Amniotic stem cell (primary cell): ENCODE results near the gene CRYBG1.

Source experiments
- DNase-seq: peaks from one replicate; lab custom pipeline; 2025; lab: John Stamatoyannopoulos, UW

Gene CRYBG1

DNA sequence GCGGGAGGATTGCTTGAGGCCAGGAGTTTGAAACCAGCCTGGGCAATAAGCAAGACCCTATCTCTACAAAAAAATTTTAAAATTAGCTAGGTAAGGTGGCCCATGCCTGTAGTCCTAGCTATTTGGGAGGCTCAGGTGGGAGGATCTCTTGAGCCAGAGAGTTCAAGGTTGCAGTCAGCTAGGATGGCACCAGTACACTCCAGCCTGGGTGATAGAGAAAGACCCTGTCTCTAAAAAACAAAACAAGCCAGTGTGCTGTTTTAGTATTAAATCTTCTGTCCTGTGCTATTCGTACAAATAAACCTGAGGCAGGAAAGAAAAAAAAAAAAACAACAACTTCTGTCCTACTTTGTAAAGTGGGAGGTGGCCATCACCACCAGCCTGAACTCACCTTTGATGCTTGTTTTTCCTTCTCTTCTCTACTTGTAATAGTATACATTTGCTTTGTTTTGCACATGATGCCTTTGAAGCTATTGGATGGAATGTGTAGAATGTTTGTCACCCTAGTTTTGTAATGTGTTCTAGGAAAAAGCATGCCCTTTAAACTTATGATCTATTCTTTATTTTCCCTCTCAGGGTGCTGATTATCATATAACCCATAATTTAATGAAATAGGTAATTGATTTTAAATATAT is 102.5 kb downstream of the CRYBG1 start:
- DNase-seq: no peak

DNA sequence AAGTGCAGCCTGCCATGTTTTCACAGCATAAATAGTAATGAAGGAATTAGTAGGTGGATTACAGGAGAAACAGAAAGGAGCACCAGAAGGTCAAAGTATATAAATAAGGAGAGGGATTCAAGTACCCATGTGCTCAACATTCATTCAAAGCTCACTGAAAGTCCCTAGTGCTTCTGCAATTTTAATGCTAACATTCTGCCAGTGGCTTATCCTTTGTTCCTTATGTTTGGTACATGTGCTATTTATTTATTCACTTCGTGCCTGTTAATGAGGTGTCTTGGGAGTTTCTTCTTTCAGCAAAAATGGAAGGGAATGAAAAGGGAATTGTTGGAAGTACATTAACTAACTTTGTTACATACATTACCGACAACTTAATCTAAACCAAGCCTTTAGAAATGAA is 105.7 kb downstream of the CRYBG1 start:
- no peak for DNase-seq

DNA sequence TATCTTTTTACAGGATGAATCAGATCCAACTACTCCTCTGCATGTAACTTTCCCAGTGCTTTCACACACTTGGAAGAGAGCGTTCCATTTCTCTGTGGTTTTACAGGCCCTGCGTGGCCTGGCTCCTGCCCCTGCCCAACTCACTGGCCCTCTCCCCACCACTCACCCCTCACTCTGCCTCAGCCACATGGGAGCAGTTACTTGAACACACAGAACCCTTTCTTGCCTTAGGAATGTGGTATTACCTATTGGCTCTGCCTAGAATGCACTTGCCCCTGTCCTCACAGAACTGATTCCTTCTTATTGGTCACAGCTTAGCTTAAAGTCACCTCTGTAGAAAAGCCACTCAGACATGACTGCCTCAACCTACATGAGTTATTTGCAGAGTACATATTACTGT is 108.4 kb downstream of the CRYBG1 start:
- no peak for DNase-seq

DNA sequence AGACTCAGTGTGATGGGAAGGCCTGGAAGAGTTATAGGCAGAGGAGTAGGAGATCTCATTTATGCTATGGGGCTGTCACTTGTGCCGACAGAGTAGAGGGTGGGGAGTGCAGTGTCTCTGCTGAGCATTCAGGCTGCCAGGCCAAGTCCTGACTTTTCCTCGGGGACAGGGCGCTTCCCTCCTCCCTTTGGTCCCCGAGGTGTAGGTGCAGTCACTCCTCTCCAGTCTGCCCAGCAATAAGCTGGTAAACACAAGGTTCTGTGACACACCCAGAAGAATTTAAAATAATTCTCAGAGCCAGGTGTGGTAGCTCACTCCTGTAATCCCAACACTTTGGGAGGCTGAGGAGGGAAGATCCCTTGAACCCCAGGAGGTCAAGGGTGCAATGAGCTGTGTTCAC is 109.4 kb downstream of the CRYBG1 start:
- DNase-seq: no peak

DNA sequence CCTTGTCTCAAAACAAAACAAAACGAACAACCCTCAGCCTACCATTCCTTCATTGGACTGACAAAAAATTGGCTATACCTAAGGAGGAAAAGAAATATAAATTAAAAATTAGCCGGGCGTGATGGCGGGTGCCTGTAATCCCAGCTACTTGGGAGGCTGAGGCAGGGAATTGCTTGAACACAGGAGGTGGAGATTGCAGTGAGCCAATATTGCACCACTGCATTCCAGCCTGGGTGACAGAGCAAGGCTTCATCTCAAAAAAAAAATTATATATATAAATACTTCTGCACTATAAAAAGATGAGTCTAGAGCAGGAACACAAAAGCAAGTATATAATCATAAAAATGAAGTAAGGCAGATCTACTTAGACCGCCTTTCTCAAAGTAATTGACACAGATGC is 109.8 kb downstream of the CRYBG1 start:
- no peak for DNase-seq

DNA sequence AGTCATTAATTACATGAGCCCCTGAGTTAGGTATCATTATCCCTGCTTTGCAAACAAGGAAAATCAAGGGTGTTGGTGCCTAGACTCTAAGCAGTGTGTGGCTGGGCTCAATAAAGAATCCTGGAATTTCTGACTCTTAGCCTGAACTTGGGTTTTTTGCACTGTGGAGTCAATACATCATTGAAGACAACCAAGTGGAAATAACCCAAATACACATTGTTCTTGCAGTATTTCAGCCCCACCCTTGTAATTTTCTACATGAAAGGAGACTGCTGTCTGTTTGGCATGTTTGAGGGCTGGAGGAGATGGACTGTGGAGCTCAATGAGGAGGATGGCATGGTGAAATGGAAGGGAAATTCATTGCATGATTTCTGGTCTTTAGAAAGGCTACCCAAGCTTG is 110.3 kb downstream of the CRYBG1 start:
- DNase-seq: no peak

DNA sequence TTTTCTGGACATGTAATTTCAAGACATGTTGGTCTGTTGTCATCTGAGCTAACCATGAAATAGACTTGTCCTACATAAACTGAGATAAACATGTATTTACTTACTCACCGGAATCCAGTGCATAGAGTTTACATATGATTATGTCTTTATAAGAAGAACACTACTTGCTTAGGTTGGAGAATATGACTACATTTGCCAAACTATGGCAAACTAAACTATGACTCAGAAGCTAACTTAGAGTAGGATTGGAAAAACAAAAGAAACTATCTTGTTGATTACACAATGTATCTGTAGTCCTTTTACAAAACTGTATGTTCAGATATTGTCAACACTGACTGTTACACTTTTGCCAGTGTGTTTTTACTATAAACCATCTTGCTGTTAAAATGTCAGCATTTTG is 113.3 kb downstream of the CRYBG1 start:
- no peak for DNase-seq

DNA sequence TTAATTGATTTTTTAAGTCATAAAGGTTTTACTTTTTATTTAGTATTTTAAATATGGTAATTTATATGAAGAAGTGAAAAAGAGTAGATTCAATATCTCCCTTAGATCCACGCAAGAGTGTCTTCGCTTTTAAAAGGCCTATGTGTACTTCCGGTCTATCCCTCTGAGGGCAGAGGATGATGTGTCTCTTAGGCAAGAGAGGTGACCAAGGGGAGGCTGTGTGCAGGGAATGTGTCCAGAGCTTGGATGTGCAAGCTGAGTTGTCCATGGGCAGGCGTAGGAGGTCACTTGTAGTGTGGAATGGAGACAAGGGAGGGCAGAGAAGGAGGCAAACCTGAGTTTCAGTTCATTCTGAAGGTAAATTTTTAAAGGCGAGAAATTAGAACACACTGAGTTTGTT is 113.9 kb downstream of the CRYBG1 start:
- no peak for DNase-seq

DNA sequence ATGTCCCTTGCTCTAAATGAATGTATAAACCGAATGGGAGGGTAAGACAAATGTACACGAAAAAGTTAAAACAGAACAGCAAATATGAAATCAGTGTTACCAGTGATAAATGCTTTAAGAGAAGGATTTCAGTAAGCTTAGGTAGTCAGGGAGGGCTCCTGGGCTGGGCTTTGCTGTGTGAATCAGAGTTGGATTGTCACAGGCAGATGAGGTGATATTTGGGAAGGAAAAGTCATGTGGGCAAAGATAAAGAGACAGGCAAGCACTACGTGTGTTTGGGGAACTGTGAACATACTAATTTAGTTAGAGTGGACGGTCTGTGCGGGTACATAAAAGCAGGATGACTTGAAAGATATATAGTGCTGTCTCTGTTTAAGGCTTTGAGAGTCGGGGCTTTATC is 114.8 kb downstream of the CRYBG1 start:
- DNase-seq: no peak

DNA sequence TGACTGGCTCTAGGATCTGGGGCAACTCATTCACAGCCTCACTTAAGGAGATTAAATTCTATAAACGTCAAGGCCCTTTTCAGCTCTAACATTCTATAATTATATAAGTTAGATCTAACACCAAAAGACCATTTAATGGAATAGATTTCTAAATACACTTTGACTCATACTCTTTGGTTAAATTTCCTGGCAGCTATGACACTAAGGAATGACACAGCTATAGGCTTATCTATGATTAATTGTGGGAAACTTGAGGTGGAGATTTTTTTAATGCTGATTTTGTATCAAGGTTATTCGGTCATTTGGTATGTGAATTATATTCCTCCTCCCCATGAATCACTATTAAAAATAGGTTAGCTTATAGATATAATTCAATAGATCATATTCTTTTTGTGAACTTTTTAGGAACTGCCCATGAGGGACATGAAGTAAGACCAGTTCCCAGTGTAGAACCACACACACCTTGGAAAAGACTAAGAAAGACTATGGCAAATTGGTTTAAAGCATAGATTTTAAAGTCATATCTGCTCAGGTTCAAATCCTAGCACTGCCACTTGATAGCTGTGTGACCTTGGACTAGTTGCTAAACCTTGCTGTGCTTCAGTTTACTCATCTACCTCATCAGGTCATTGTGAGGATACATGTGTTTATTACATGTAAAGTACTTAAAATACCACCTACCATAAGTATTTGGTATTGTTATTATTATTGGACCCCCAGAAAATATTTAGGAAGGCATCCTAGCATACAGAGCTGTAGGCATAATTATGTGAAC is 116.0 kb downstream of the CRYBG1 start:
- no peak for DNase-seq

DNA sequence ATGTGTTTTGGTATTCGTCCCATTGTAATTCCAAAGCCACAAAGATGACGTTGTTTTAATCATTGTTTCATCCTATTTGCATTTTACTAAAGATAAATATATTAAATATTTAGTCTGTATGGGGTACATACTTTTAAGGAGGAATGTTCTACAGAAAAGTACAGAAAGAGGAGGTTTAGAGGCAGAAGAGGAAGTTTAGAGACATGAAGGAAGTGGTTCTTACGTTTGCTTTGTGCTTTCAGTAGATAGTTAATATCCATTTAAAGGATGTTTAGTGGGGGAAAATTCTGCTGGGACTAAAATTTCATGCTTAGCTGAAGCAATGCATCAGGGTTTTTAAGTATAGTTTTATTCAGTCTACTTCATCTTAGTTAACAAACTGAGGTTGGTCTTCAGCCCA is 116.6 kb downstream of the CRYBG1 start:
- no peak for DNase-seq

DNA sequence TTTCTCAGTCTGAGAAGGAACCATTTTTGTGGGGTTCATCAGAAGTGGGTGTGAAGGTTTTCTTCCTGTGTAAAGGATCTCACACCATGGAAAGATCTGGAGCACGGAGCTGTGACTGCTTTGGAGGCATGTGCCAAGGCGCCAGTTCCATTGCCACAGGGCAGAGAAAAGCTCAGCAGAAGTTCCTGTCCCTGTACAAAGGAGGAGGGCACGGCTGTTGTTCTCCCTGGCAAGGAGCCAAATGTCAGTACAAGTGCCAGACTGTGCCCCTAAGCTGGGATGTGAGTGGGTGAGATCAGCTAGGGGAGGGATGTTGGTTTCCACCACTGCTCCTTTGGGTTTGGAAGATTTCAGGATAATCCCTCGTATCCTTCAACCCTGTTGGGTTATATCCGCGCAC is 117.3 kb downstream of the CRYBG1 start:
- no peak for DNase-seq

DNA sequence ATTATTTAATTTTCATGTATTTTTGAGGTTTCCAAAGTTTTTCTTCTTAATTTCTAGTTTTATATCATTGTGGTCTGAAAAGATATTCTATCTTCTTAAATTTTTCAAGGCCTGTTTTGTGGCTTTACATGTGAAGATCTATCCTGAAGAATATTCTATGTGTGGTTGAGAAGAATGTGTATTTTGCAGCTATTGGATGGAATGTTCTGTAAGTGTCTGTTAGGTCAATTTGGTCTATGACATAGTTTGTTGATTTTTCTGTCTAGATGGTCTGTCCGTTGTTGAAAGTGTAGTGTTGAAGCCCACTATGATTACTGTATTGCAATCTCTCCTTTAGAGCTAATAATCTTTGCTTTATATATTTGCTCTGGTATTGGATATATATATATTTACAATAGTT is 125.7 kb downstream of the CRYBG1 start:
- DNase-seq: no peak

DNA sequence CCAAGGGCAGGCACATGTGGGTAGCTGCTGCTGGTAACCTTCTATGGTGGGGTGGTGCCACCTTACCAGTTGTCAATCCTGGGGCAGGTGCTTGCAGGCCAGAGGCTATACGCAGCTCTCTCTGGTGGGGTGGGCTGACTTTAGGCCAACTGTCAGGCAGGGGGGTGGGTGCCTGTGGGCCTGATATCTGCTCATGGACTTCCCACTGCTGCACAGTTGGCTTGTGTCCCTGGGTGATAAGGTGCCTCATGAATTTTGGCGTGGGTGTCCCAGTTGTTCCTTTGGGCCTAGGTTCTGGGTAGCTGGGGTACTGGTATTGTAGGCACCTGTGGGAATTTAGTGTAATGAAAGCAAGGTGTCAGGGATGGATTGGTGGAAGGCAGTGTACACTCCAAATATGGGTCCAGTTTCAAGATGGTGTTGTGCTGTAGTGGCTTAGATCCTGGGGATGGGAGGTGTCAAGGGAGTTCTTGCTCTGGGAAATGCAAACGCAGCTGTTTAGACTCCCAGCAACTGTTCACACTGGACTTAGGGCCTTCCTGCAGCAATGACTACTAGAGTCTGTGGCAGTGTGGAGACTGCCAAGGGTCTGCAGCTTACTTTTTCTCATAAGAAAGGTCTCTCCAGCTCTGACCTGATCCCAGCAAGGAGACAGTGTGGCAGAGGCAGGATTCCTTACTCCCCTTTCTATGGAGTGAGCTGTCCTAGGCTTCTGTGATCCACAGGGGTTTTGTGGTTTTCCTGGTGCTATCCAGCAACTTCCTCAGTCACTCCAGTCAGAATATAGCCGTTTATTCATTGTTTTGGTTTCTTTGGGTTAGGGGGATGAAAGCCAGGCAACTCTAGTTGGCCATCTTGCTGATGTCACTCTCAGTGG is 128.2 kb downstream of the CRYBG1 start:
- no peak for DNase-seq

DNA sequence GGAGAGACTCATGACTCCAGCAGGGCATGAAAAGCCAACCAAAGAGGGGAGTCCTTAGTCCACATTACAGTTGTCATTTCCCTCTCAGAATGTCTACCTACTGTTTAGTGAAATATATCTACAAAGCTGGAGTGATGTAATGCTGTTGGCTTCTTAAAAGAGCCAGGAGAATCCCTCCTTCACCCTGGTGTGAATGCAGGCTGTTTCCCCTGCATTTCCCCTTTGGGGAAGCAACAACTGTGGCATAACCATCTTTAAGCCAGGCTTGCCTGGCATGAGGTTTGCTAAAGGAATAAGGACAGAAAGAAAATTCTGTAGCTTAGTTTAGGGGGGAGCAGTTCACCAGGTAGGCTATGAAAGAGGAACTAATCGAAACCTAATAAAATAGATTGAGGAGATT is 129.5 kb downstream of the CRYBG1 start:
- no peak for DNase-seq

DNA sequence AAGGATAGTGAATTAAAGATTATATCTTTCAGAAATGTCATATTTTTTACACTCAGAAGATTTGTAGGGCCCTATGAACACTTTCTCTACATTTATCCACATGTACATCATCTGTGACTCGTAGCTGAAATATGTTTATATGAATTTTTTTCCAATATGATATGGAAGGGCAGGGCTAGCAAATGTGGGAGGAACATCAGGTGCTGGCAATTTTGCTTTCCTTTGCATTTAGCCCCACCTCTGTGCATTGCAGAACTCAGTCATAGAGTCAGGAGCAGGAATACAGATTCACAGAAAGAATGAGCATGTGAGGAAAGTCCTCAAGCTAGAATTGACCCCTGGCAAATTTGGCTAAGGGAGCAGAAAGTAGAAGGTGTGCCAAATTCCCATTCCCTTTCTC is 129.9 kb downstream of the CRYBG1 start:
- DNase-seq: no peak

DNA sequence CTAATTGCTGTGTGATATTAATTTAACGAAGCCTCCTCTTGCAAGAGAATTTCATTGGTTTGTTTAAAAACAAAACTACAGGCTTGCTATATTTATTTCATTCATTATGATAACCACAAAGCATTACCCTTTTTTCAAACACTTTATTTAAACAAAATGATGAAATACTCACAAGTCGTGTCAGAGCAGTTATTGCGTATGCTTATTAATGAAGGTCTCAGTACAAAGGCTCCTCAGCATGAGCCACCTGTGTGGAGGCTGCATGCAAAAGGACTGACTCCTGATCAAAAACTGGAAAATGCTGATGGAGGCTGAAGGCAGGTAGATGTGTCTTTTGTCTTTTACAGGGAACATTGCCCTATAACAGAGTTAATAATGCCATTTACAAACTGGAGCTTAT is 130.5 kb downstream of the CRYBG1 start:
- no peak for DNase-seq

DNA sequence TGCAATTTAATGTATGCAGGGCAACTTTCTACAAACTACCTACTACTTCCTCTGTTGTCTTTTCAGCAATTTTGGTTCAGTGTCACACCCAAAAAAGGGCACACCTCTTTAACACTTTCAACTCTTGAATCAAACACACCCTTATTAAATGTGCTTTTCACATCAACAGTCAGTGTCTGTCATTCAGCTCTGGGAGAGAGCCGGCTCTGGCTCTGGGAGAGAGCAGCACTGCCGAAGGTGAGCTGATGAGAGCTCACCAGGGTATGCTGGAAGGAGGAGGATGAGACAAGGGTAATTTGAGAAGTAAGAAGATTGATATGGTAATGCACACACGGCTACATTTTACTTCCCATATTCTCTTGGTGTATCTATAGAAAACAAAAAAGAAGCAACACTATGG is 134.5 kb downstream of the CRYBG1 start:
- DNase-seq: no peak

DNA sequence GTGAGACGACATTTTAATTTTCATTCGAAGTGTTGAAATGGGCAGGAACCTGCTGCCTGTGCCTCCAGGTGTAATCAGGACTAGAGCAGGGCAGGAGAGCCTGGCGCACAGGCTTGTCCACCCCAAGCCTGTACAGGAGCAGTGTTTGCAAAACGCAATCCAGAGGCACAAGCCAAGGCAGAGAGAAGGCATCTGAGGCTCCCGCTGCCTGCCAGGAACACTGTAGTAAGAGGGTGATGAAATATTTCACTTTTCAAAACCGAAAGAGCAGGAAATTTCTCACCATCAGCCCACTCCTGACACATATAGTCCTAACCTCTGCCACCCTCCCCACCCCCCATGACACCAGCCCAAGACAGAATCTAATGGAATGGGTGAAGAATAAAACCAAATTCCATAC is 136.3 kb downstream of the CRYBG1 start:
- no peak for DNase-seq

DNA sequence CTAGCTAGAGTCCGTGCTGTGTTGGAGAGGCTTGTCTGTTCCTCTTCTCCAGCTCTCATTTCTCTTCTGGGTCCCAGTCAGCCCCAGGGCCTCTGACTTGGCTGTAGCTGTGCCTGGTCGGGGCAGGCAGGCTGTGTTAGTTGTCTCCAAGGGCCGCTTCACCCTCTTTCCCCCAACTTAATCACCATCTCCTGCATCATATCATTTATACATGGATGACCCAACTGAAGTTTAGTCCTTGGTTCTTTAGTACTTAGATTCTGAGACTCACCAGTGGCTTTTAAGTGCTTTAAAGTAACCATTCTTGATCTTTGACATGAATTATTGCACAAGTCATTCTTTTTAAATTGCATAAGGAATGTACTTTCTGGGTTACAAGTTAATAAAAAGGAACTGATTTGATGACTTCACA is 141.4 kb downstream of the CRYBG1 start:
- DNase-seq: no peak

DNA sequence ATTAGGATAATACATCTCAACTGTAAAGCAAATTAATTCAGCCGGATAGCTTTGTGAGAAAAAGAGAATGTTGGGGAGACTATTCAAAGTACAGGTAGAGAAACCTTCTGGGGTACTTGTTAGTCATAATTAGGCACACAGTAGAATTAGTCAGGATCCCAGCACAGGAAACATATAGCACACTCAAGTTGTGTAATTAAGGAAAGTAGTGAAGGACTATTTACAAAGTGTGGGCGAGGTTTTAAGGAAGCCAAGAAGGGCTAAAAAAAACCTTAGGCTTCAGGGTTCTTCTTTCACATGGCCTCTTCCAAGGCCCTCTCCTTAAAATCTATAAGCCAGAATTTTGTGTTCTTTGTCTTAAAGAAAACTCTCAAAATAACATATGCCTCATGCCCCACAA is 142.0 kb downstream of the CRYBG1 start:
- no peak for DNase-seq

DNA sequence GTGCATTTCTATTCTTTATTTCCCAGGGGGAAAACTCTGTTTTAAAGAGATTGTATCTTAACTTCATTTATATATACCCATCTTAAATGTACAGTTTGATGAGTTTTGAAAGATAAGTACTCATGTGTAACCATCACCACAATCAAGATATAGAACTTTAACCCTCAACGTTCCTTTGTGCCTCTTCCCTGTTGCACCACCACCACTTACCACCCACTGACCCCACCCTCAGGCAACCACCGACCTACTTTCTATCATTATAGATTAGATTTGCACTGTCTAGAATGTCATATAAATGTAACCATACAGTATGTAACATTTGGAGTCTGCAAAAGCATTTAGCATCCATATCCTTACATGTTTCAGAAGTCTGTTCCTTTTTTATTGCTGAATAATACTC is 147.8 kb downstream of the CRYBG1 start:
- DNase-seq: no peak

DNA sequence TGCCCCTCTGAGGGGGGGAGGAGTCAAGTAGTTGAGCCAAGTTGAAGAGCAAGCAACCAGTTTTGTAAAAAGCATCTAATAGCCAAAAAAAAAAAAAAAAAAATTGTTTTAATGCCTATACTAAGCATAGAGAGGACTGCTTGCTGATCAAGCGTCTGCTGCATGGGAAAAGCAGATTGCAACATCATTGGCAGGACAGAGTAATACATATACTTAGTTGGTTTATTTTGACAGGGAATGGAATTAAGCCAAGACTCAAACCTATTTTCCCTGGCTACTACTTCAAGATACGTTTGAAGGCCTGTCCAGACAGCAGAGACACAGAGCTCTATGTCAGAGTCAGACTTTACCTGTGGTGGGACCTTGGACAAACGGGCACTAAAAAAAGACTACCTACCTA is 148.3 kb downstream of the CRYBG1 start:
- no peak for DNase-seq
